Activated naive CD8-positive, alpha-beta T cell (primary cell): ENCODE data around the gene MANSC4.

ENCODE experiments used
- H3K27ac Mint-ChIP-seq: one replicate; pipeline ENCODE4 v1.8.0; 2021; ENCODE audit warnings: mixed read lengths
- H3K27me3 Mint-ChIP-seq: one replicate; pipeline ENCODE4 v1.8.0; 2021; ENCODE audit warnings: mixed read lengths
- H3K36me3 Mint-ChIP-seq: one replicate; pipeline ENCODE4 v1.8.0; 2021; ENCODE audit warnings: mixed read lengths
- H3K4me1 Mint-ChIP-seq: one replicate; pipeline ENCODE4 v1.8.0; 2021; ENCODE audit warnings: low read depth, mixed read lengths
- H3K4me3 Mint-ChIP-seq: one replicate; pipeline ENCODE4 v1.8.0; 2021; ENCODE audit warnings: mild to moderate bottlenecking, mixed read lengths
- H3K9me3 Mint-ChIP-seq: one replicate; pipeline ENCODE4 v1.8.0; 2021; ENCODE audit warnings: low read depth, mixed read lengths

MANSC4 gene

GRCh38 chr12:27808841-27809240 lies 28.8 kb upstream of the MANSC4 start:
- H3K4me1 Mint-ChIP-seq, result peaks cover 30% of the 10 kb centered on the region

GRCh38 chr12:27807063-27807703 lies 27.1 kb upstream of the MANSC4 start:
- peak overlapping the region; percentile 71 for H3K4me3 Mint-ChIP-seq
- H3K27ac Mint-ChIP-seq, result peak overlapping the region; percentile 78
- peaks cover 40% of the 10 kb centered on the region for H3K4me1 Mint-ChIP-seq
- no peaks in the 10 kb centered on the region for H3K9me3 Mint-ChIP-seq
- H3K27me3 Mint-ChIP-seq, result no peaks in the 10 kb centered on the region
- no peaks in the 10 kb centered on the region for H3K36me3 Mint-ChIP-seq

More at GRCh38 chr12:27808841-27809240, 28.8 kb upstream of the MANSC4 start:
- Mint-ChIP-seq H3K36me3 (no peaks in the 10 kb centered on the region), H3K27ac (no peak overlapping the region), H3K9me3 (no peaks in the 10 kb centered on the region), H3K27me3 (no peaks in the 10 kb centered on the region), H3K4me3 (no peak overlapping the region)

GRCh38 chr12:27806259-27806658 lies 26.2 kb upstream of the MANSC4 start:
- Mint-ChIP-seq H3K27ac (peak overlapping the region; percentile 78), H3K4me1 (peaks cover 49% of the 10 kb centered on the region), H3K36me3 (no peaks in the 10 kb centered on the region), H3K27me3 (no peaks in the 10 kb centered on the region), H3K4me3 (peak overlapping the region; percentile 71), H3K9me3 (no peaks in the 10 kb centered on the region)

GRCh38 chr12:27805238-27805637 lies 25.2 kb upstream of the MANSC4 start:
- Mint-ChIP-seq H3K9me3 (no peaks in the 10 kb centered on the region), H3K27me3 (no peaks in the 10 kb centered on the region), H3K4me3 (no peak overlapping the region), H3K4me1 (peaks cover 59% of the 10 kb centered on the region), H3K27ac (no peak overlapping the region), H3K36me3 (no peaks in the 10 kb centered on the region)

- peak overlapping the region; percentile 68 for H3K27ac Mint-ChIP-seq
- no peaks in the 10 kb centered on the region for H3K27me3 Mint-ChIP-seq
- peak overlapping the region; percentile 59 for H3K4me3 Mint-ChIP-seq
- H3K4me1 Mint-ChIP-seq, result peaks cover 63% of the 10 kb centered on the region
- H3K36me3 Mint-ChIP-seq, result peaks cover 7% of the 10 kb centered on the region
- H3K9me3 Mint-ChIP-seq, result no peaks in the 10 kb centered on the region
These were observed 22.9 kb upstream of the MANSC4 start for GRCh38 chr12:27802936-27803335.

- Mint-ChIP-seq H3K4me1 (peaks cover 59% of the 10 kb centered on the region), H3K36me3 (peaks cover 11% of the 10 kb centered on the region), H3K9me3 (no peaks in the 10 kb centered on the region), H3K4me3 (peak overlapping the region; percentile 59), H3K27ac (peak overlapping the region; percentile 68), H3K27me3 (no peaks in the 10 kb centered on the region)
These were observed 22.5 kb upstream of the MANSC4 start for GRCh38 chr12:27802511-27802910.

GRCh38 chr12:27801630-27802029 lies 21.6 kb upstream of the MANSC4 start:
- no peaks in the 10 kb centered on the region for H3K27me3 Mint-ChIP-seq
- no peaks in the 10 kb centered on the region for H3K9me3 Mint-ChIP-seq
- H3K4me3 Mint-ChIP-seq, result no peak overlapping the region
- H3K36me3 Mint-ChIP-seq, result peaks cover 16% of the 10 kb centered on the region
- peak overlapping the region; percentile 68 for H3K27ac Mint-ChIP-seq
- peaks cover 50% of the 10 kb centered on the region for H3K4me1 Mint-ChIP-seq

- Mint-ChIP-seq H3K27ac (peak overlapping the region; percentile 68), H3K27me3 (no peaks in the 10 kb centered on the region), H3K4me3 (peak overlapping the region; percentile 33), H3K9me3 (no peaks in the 10 kb centered on the region), H3K4me1 (peaks cover 42% of the 10 kb centered on the region), H3K36me3 (peaks cover 16% of the 10 kb centered on the region)
These were observed 20.8 kb upstream of the MANSC4 start for GRCh38 chr12:27800819-27801218.

- Mint-ChIP-seq H3K36me3 (peaks cover 19% of the 10 kb centered on the region), H3K4me3 (no peak overlapping the region), H3K4me1 (peaks cover 30% of the 10 kb centered on the region), H3K9me3 (no peaks in the 10 kb centered on the region), H3K27ac (no peak overlapping the region), H3K27me3 (no peaks in the 10 kb centered on the region)
These were observed 17.4 kb upstream of the MANSC4 start for GRCh38 chr12:27797301-27798025.

- Mint-ChIP-seq H3K27ac (no peak overlapping the region), H3K9me3 (no peaks in the 10 kb centered on the region), H3K4me1 (peaks cover 18% of the 10 kb centered on the region), H3K27me3 (no peaks in the 10 kb centered on the region), H3K36me3 (peaks cover 23% of the 10 kb centered on the region), H3K4me3 (no peak overlapping the region)
These were observed 16.1 kb upstream of the MANSC4 start for GRCh38 chr12:27796128-27796527.

- Mint-ChIP-seq H3K27me3 (no peaks in the 10 kb centered on the region), H3K36me3 (peaks cover 23% of the 10 kb centered on the region), H3K9me3 (no peaks in the 10 kb centered on the region), H3K4me1 (peaks cover 9% of the 10 kb centered on the region), H3K27ac (peak overlapping the region; percentile 42), H3K4me3 (no peak overlapping the region)
These were observed 15.0 kb upstream of the MANSC4 start for GRCh38 chr12:27794818-27795584.

GRCh38 chr12:27790179-27790578 lies 10.1 kb upstream of the MANSC4 start:
- Mint-ChIP-seq H3K9me3 (no peaks in the 10 kb centered on the region), H3K27ac (no peak overlapping the region), H3K4me1 (peaks cover 32% of the 10 kb centered on the region), H3K36me3 (peaks cover 7% of the 10 kb centered on the region), H3K27me3 (no peaks in the 10 kb centered on the region), H3K4me3 (no peak overlapping the region)

GRCh38 chr12:27787559-27787958 lies 7.5 kb upstream of the MANSC4 start:
- Mint-ChIP-seq H3K4me3 (no peak overlapping the region), H3K27ac (peak overlapping the region; percentile 7), H3K4me1 (peaks cover 41% of the 10 kb centered on the region)

GRCh38 chr12:27785882-27786570 lies 6.0 kb upstream of the MANSC4 start:
- Mint-ChIP-seq H3K27ac (no peak overlapping the region), H3K36me3 (peaks cover 16% of the 10 kb centered on the region), H3K4me1 (peaks cover 57% of the 10 kb centered on the region), H3K4me3 (no peak overlapping the region), H3K27me3 (no peaks in the 10 kb centered on the region), H3K9me3 (no peaks in the 10 kb centered on the region)

More at GRCh38 chr12:27787559-27787958, 7.5 kb upstream of the MANSC4 start:
- Mint-ChIP-seq H3K36me3 (peaks cover 12% of the 10 kb centered on the region), H3K27me3 (no peaks in the 10 kb centered on the region), H3K9me3 (no peaks in the 10 kb centered on the region)
